BLaER1 treated with 17β-estradiol and CSF1 and Interleukin-3, amounts not matched to agents 10 nM and 100 nM (cell line): Measurements from ENCODE around the gene HSD11B1L.

Source experiments
- H3K27ac ChIP-seq, 11 experiments: shearing (Covaris generic); formaldehyde crosslinking; 2 replicates each; pipeline ENCODE4 v1.8.1; 2022
- H3K27me3 ChIP-seq, 11 experiments: shearing (Covaris generic); formaldehyde crosslinking; 2 replicates each; pipeline ENCODE4 v1.8.1; 2022
- H3K36me3 ChIP-seq, 11 experiments: shearing (Covaris generic); formaldehyde crosslinking; 2 replicates each; pipeline ENCODE4 v1.8.1; 2022
- H3K4me1 ChIP-seq, 10 experiments: shearing (Covaris generic); formaldehyde crosslinking; 2 replicates each; pipeline ENCODE4 v1.8.1; 2022
- H3K4me2 ChIP-seq, 11 experiments: shearing (Covaris generic); formaldehyde crosslinking; 2 replicates each; pipeline ENCODE4 v1.8.1; 2022
- H3K4me3 ChIP-seq, 10 experiments: shearing (Covaris generic); formaldehyde crosslinking; 2 replicates each; pipeline ENCODE4 v1.8.1; 2022
- H3K9ac ChIP-seq, 11 experiments: shearing (Covaris generic); formaldehyde crosslinking; 2 replicates each; pipeline ENCODE4 v1.8.1; 2022
- H3K9me3 ChIP-seq, 11 experiments: shearing (Covaris generic); formaldehyde crosslinking; replicated peaks in 1 of 11; 2 replicates each; pipeline ENCODE4 v1.8.1; 2022
- H4K20me1 ChIP-seq, 11 experiments: shearing (Covaris generic); formaldehyde crosslinking; 2 replicates each; pipeline ENCODE4 v1.8.1; 2022
- Cebpa-rat ChIP-seq, 11 experiments: shearing (Covaris generic); IDR thresholded peaks; 2 replicates each; pipeline ENCODE4 v1.8.1; 2022

HSD11B1L gene

GRCh38 chr19:5643060-5643459 lies 37.8 kb upstream of the HSD11B1L start:
- Histone ChIP-seq H4K20me1 (peaks cover 96 to 100% (median 100%) of the 10 kb centered on the region in 11 experiments), H3K4me3 (no peak overlapping the region), H3K4me1 (no peaks in the 10 kb centered on the region), H3K9ac (no peak overlapping the region; a peak in 1 of 22 replicates), H3K36me3 (peaks cover 87 to 100% (median 98%) of the 10 kb centered on the region in 11 experiments), H3K27me3 (no peaks in the 10 kb centered on the region), H3K27ac (no peak overlapping the region), H3K9me3 (no peaks in the 10 kb centered on the region), H3K4me2 (no peak overlapping the region)
- TF ChIP-seq Cebpa-rat (IDR thresholded peaks at IDR 0.05), result no peak

GRCh38 chr19:5644037-5644436 lies 36.8 kb upstream of the HSD11B1L start:
- Histone ChIP-seq H4K20me1 (peaks cover 86 to 97% (median 96%) of the 10 kb centered on the region in 11 experiments), H3K9me3 (no peaks in the 10 kb centered on the region), H3K4me2 (no peak overlapping the region), H3K27me3 (no peaks in the 10 kb centered on the region), H3K4me1 (no peaks in the 10 kb centered on the region), H3K36me3 (peaks cover 88 to 98% (median 95%) of the 10 kb centered on the region in 11 experiments), H3K9ac (0 out of 22 replicates have a peak overlapping the region, but pooled peaks of 1 of the 11 experiments have one; percentile 7), H3K27ac (no peak overlapping the region), H3K4me3 (no peak overlapping the region)
- no peak for TF ChIP-seq Cebpa-rat (IDR thresholded peaks at IDR 0.05)

- peaks cover 80 to 92% (median 91%) of the 10 kb centered on the region in 11 experiments for H4K20me1 ChIP-seq
- H3K4me3 ChIP-seq, result no peak overlapping the region
- H3K9ac ChIP-seq, result no peak overlapping the region
- H3K27me3 ChIP-seq, result no peaks in the 10 kb centered on the region
- no peaks in the 10 kb centered on the region for H3K4me1 ChIP-seq
- H3K4me2 ChIP-seq, result no peak overlapping the region
- TF ChIP-seq Cebpa-rat (IDR thresholded peaks at IDR 0.05), result no peak
- no peaks in the 10 kb centered on the region for H3K9me3 ChIP-seq
- H3K27ac ChIP-seq, result no peak overlapping the region
- H3K36me3 ChIP-seq, result peaks cover 91 to 95% (median 92%) of the 10 kb centered on the region in 11 experiments
Observed at GRCh38 chr19:5645409-5645808, 35.4 kb upstream of the HSD11B1L start.

GRCh38 chr19:5646703-5647102 lies 34.1 kb upstream of the HSD11B1L start:
- H3K4me3 ChIP-seq, result no peak overlapping the region
- no peak overlapping the region for H3K4me2 ChIP-seq
- H3K27me3 ChIP-seq, result no peaks in the 10 kb centered on the region
- H3K36me3 ChIP-seq, result peaks cover 92 to 95% (median 92%) of the 10 kb centered on the region in 11 experiments
- TF ChIP-seq Cebpa-rat (IDR thresholded peaks at IDR 0.05), result no peak
- no peak overlapping the region for H3K27ac ChIP-seq
- no peaks in the 10 kb centered on the region for H3K9me3 ChIP-seq
- no peak overlapping the region; a peak in 1 of 22 replicates for H3K9ac ChIP-seq
- no peaks in the 10 kb centered on the region for H3K4me1 ChIP-seq
- peaks cover 79 to 92% (median 91%) of the 10 kb centered on the region in 11 experiments for H4K20me1 ChIP-seq

- Histone ChIP-seq H3K36me3 (peaks cover 92 to 95% (median 92%) of the 10 kb centered on the region in 11 experiments), H3K27me3 (no peaks in the 10 kb centered on the region), H3K4me2 (no peak overlapping the region), H3K9me3 (no peaks in the 10 kb centered on the region), H3K4me3 (no peak overlapping the region), H3K4me1 (no peaks in the 10 kb centered on the region), H4K20me1 (peaks cover 76 to 92% (median 91%) of the 10 kb centered on the region in 11 experiments), H3K27ac (no peak overlapping the region), H3K9ac (no peak overlapping the region)
- TF ChIP-seq Cebpa-rat (IDR thresholded peaks at IDR 0.05), result no peak
Observed at GRCh38 chr19:5648464-5648863, 32.4 kb upstream of the HSD11B1L start.

GRCh38 chr19:5651361-5651760 lies 29.5 kb upstream of the HSD11B1L start:
- Histone ChIP-seq H3K27me3 (no peaks in the 10 kb centered on the region), H3K36me3 (peaks cover 92 to 95% (median 92%) of the 10 kb centered on the region in 11 experiments), H3K4me1 (no peaks in the 10 kb centered on the region), H3K4me3 (no peak overlapping the region), H4K20me1 (peaks cover 66 to 92% (median 90%) of the 10 kb centered on the region in 11 experiments), H3K9me3 (no peaks in the 10 kb centered on the region), H3K27ac (no peak overlapping the region), H3K9ac (no peak overlapping the region), H3K4me2 (no peak overlapping the region)
- no peak for TF ChIP-seq Cebpa-rat (IDR thresholded peaks at IDR 0.05)

GRCh38 chr19:5652261-5652660 lies 28.6 kb upstream of the HSD11B1L start:
- no peak overlapping the region for H3K27ac ChIP-seq
- no peaks in the 10 kb centered on the region for H3K4me1 ChIP-seq
- H4K20me1 ChIP-seq, result peaks cover 58 to 91% (median 88%) of the 10 kb centered on the region in 11 experiments
- H3K4me3 ChIP-seq, result no peak overlapping the region
- H3K9me3 ChIP-seq, result no peaks in the 10 kb centered on the region
- H3K4me2 ChIP-seq, result no peak overlapping the region
- H3K27me3 ChIP-seq, result no peaks in the 10 kb centered on the region
- H3K9ac ChIP-seq, result no peak overlapping the region
- no peak for TF ChIP-seq Cebpa-rat (IDR thresholded peaks at IDR 0.05)
- H3K36me3 ChIP-seq, result peaks cover 92 to 95% (median 92%) of the 10 kb centered on the region in 11 experiments

GRCh38 chr19:5654931-5655330 lies 25.9 kb upstream of the HSD11B1L start:
- TF ChIP-seq Cebpa-rat (IDR thresholded peaks at IDR 0.05), result no peak
- Histone ChIP-seq H3K36me3 (peaks cover 98 to 100% (median 99%) of the 10 kb centered on the region in 11 experiments), H3K9ac (no peak overlapping the region), H3K4me3 (no peak overlapping the region), H3K27ac (no peak overlapping the region), H3K27me3 (no peaks in the 10 kb centered on the region), H3K4me2 (no peak overlapping the region), H3K9me3 (no peaks in the 10 kb centered on the region), H3K4me1 (no peaks in the 10 kb centered on the region), H4K20me1 (peaks cover 48 to 98% (median 91%) of the 10 kb centered on the region in 11 experiments; a peak in 21 of 22 replicates)

- Histone ChIP-seq H3K9ac (no peak overlapping the region), H3K9me3 (no peaks in the 10 kb centered on the region), H3K36me3 (peaks cover 98 to 100% (median 99%) of the 10 kb centered on the region in 11 experiments), H4K20me1 (peaks cover 48 to 98% (median 91%) of the 10 kb centered on the region in 11 experiments; a peak in 21 of 22 replicates), H3K4me1 (no peaks in the 10 kb centered on the region), H3K27ac (no peak overlapping the region), H3K27me3 (no peaks in the 10 kb centered on the region), H3K4me3 (no peak overlapping the region), H3K4me2 (no peak overlapping the region)
- TF ChIP-seq Cebpa-rat (IDR thresholded peaks at IDR 0.05), result no peak
Observed at GRCh38 chr19:5655412-5655811, 25.4 kb upstream of the HSD11B1L start.

GRCh38 chr19:5661483-5661882 lies 19.3 kb upstream of the HSD11B1L start:
- Histone ChIP-seq H4K20me1 (peaks cover 42 to 98% (median 93%) of the 10 kb centered on the region in 11 experiments; a peak in 21 of 22 replicates), H3K4me1 (no peaks in the 10 kb centered on the region)

More at GRCh38 chr19:5661483-5661882, 19.3 kb upstream of the HSD11B1L start:
- Histone ChIP-seq H3K4me2 (no peak overlapping the region), H3K9me3 (no peaks in the 10 kb centered on the region), H3K9ac (no peak overlapping the region), H3K36me3 (peaks cover 98 to 100% (median 99%) of the 10 kb centered on the region in 11 experiments), H3K27ac (no peak overlapping the region), H3K4me3 (no peak overlapping the region), H3K27me3 (no peaks in the 10 kb centered on the region)
- no peak for TF ChIP-seq Cebpa-rat (IDR thresholded peaks at IDR 0.05)
